ENCODE results near the gene EVC. TPM values are rescaled to one million over a fixed set of nuclear protein-coding genes. Genes with fewer than 3 reads are reported as not detected.

Gene EVC
- total RNA-seq, 1 donor from 2014 or later, result 6.7 TPM

DNA sequence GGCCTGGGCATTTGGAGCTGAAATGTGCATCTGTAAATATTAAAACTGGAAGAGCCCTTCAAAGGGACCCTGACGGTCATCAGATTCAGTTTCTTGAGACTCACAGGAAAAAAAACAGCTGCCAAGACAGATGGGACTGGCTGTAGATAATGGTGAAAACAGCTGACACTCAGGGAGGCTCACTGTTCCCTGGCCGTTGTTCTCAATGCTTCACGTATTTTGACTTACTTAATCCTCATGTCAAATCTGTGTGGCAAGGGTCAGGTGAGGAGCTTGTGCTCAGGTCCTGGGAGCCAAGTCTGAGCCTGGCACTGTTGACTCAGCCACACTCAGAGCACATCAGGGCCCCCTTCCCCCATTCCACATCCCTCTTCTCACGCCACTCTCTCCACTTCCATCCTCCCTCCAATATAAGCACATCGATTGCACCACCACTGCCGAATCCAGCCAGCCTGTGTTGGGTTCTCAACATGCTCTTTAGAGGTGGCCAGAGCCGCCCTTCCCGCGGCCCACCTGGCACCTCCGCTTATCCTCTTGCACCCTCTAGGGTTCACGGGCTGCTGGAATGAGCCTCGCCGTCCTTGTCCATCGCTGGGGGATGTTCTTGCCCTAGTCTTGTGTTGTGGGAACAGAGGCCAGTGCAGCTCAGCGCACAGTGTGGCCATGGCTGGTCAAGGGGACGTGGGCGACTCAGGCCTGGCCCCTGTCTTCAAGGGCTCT lies 40.1 kb downstream of the EVC start:
- no peak for DNase-seq (ENCODE audit: missing footprints)
- intact Hi-C loops (cut with DNase I), result no loop called here
- ATAC-seq, result no peak

DNA sequence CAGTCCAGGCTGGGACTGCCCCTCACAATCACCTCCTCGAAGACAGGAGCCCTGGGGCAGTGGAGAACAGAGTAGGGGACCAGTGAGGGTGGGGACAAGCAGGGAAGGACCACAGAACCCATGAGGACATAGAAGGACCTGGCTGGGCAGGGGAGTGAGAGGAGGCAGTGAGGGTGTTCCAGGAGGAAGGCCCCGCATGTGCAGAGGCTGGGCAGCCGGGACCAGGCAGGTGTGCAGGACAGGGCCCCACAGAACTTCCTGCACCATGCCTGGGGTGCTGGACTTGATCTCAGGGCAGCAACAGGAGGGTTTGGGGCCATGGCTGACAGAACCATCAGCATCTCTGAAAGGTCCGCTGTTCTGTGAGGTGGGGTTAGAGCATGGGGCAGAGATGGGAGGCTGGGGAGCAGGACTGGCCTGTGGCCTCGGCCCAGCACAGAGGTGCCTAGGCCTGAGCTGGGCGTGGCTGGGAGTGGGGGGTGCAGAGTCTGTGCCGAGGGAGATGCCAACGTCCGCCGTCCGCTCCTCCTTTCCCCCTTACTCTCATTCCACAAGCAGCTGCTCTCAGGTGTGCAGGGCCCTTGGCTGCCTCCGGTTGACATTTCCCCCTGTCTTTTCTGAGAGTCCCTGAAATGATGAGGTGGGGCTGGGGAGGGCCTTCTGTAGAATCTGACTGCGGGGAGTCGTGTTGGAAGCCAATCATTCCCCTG lies 40.8 kb downstream of the EVC start:
- ATAC-seq (no peak), DNase-seq (ENCODE audit: missing footprints) (no peak)
- intact Hi-C loops (cut with DNase I), result no loop called here

DNA sequence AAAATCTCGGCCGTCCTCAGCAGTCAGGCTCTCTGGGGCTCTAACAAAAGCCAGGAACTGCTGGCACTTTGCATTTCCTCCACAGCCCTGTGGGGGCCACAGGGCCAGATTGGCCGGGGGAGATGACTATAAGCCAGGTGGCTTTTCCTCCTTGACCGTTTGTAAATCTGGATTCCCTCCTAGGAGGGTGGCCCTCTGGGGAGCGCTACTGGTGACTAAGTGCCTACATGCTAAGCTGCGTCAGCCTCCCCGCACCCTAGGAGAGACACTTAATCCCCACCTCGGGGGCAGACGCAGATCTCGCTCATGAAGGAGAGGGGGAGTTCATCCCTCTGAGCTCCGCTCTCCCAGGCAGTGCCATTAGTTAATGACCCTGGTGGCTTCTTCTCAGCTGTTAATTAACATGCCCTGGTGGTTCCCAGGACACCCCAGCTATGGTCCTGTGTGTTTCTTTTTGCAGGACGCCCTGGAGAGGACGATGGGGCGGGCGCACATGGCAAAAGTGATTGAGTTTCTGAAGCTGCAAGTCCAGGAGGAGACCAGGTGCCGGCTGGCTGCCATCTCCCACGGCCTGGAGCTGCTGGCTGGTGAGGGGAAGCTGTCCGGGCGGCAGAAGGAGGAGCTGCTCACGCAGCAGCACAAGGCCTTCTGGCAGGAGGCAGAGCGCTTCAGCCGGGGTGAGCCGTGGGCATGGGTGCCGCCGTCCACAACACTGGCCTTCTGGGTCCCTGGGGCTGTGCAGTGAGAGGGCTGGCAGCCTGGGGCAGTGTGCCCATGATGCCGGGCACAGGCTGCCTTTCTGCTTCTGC lies 41.6 kb downstream of the EVC start:
- ATAC-seq (no peak), DNase-seq (ENCODE audit: missing footprints) (no peak)
- intact Hi-C loops (cut with DNase I), result no loop called here

DNA sequence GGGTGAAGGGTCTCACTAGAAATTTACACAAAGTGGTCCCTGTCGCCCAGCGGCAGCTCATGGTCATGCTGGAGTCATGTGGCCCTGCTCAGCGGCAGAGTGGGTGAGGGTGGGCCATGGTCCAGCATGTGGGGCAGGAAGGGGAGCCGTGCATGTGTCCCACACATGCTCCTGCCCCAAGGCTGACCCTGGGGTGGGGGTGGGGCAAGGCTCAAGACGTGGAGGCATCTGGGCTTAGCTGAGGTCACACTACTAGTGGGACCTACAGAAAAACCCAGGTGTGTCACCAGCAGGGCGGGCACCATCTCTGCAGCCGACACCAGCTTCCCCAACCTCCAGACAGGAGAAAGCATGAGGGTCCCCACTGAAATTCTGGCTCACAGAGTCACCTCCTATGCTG lies 42.4 kb downstream of the EVC start:
- DNase-seq (ENCODE audit: missing footprints), result no peak
- intact Hi-C loops (cut with DNase I), result no loop called here
- ATAC-seq, result no peak

DNA sequence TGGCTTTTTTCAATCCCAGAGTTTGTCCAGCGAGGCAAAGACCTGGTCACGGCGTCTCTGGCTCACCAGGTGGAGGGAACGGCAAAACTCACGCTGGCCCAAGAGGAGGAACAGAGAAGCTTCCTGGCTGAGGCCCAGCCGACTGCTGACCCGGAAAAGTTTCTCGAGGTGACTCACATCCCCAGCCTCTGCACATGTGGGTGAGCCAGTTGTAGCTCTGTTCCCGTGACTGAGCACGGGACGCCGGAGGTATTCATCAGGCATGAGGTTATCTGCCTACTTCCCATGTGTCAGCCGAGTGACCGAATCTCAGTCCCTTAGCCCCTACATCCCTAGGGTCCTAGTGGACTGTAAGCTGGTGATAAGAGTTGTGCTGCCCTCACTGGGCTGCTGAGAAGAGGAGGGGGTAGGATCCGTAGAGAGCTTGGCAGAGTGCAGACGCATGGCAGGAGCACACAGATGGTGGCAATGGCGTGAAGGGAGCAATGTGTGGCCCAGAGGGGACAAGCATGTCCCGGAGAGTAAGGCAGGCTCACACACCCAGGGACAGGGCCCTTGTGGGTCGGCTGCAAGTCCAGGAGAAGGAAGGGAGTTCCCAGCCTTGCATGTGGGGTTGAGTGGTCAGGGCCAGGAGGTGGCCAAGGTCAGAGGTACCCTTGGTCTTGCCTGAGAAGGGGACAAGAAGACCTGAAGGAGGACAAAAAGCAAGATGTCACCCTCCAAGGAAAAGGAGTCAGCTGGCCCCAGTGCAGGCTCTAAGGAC lies 42.9 kb downstream of the EVC start:
- no peak for DNase-seq (ENCODE audit: missing footprints)
- intact Hi-C loops (cut with DNase I), result no loop called here
- no peak for ATAC-seq

DNA sequence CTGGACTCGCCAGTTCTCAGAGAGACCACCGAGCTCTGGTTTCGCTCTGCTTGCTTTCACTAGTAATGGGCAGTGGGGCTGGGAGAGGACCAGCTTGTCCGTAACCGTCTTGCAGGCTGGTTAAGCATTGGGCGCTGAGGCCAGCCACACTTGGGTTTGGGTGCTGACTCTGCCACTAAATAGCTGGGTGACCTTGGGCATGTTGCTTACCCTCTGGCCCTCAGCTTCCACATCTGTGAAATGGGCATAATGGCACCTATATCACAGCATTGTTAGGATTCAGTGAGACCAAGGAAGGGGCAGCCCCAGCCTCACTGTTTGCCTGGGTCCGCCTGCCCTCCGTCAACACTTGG lies 43.5 kb downstream of the EVC start:
- no peak for DNase-seq (ENCODE audit: missing footprints)
- intact Hi-C loops (cut with DNase I), result no loop called here

DNA sequence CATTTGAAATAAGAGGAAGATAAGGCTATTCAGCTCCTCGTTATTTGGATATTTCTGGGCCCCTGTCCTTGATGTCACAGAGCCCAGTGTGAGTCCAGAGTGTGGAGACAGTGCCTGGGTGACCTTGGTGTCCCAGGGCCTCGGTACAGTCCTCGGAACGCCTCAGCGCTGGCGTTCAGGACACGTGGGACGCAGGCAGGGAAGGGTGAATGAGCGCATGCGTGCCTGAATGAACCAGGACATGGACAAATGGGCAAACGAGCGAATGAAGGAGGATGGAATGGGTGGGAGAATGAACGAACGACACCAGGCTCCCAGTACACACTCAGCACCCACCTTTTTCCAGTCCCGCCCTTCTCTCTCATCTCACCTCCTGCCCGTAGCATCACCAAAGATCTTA lies 44.2 kb downstream of the EVC start:
- ATAC-seq, result no peak
- DNase-seq (ENCODE audit: missing footprints), result no peak
- intact Hi-C loops (cut with DNase I), result no loop called here

More for the DNA sequence above, 43.5 kb downstream of the EVC start:
- ATAC-seq, result no peak

DNA sequence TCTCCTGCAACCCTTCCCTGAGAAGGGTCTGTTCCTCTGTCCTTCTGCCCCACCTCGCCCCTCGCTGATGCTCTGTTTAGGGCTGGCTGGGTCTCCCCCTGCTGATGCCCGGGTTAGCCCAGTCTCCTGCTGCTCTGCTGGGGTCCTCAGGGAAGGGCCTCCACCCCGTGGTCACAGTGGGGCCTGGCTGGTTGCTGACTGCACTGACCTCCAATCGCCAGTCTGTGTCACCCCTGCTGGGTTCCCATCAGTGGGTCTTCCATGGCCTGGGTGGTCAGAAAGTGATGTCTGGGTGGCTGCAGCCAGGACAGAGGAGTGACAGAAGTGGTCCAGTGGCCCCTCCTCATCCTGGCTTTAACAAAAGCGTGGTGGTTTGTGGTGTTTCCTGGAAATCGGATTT lies 44.7 kb downstream of the EVC start:
- ATAC-seq (no peak), DNase-seq (ENCODE audit: missing footprints) (no peak)
- intact Hi-C loops (cut with DNase I), result no loop called here

DNA sequence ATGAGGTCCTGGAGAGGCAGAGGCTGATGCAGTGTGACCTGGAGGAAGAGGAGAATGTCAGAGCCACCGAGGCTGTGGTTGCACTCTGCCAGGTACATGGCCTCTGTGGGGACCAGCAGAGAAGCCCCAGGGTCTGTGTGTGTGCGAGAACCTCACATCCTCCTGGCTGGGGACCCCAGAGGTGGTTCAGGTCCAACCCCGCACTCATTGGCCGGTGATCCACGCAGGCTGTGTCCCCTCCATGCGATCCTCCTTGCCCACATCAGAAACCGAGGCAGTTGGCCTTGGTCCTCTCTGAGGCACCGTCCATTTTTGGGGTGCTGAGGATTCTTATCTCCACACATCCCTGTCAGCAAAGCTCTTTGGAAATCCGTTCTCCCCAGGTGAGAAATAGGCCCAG lies 45.3 kb downstream of the EVC start:
- no peak for ATAC-seq
- intact Hi-C loops (cut with DNase I), result no loop called here
- no peak for DNase-seq (ENCODE audit: missing footprints)

DNA sequence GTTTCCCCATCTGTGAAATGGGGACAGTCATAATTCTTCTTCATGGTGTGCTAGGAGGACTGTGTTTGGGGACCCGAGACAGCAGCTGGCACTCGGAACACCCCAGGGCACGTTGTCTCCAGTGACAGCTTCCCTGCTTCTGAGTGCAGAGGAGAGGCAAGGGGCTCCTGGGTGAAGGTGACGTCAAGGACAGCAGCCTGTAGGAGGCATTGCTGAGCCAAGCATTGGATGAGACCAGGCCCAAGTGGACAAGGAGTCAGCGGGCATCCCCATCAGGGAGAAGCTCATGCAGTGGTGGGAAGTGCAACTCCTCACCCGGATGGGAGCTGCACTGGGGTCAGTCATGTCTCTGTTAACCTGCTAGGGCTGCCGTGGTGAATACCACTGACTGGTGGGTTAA lies 46.1 kb downstream of the EVC start:
- DNase-seq (ENCODE audit: missing footprints) (no peak), ATAC-seq (no peak)
- intact Hi-C loops (cut with DNase I), result no loop called here

DNA sequence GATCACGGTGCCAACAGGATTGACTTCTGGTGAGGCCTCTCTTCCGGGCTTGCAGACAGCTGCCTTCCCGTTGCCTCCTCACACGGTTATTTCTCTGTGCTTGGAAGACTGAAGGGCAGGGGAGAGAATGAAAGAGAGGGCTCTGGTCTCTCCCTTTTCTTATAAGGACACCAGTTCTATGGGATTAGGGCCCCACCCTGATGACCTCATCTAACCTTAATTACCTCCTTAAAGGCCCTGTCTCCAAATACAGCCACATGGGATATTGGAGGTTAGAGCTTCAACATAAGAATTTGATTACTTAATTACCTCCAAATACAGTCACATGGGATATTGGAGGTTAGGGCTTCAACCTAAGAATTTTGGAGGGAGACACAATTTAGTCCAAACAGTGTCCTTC lies 46.5 kb downstream of the EVC start:
- no peak for ATAC-seq
- no peak for DNase-seq (ENCODE audit: missing footprints)
- intact Hi-C loops (cut with DNase I), result no loop called here

DNA sequence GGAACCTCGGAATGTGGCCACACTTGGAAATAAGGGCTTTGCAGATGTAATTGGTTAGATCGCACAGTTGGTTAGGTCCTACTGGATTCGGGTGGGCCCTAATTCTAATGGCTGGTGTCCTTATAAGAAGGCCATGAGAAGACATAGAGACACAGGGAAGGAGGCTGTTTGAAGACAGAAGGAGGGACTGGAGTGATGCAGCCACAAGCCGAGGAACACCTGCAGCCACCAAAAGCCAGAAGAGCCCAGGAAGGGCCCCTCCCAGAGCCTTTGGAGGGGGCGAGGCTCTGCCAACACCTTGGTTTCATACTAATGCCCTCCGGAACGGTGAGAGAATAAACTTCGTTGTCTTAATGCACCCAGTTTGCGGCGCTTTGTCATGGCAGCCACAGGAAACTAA lies 47.0 kb downstream of the EVC start:
- DNase-seq (ENCODE audit: missing footprints) (no peak), ATAC-seq (no peak)
- intact Hi-C loops (cut with DNase I), result no loop called here

DNA sequence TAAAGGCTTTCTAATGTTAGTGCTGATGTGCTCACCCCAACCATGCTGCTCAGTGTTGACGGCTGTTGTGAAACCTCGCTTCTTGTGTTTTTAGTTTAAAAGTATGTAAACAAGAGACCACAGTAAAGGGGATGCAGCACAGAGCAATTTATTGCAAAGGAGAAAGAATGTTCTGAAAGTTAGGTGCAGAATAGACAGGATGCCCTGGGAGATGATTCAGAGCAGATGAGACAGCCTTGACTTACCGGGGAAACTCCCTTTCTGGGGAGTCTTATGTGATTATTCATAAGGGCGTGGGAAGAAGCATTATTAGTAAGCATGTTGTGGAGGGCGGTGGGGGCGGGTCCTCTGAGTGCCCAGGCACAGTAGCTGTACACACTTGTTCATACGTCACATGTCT lies 47.7 kb downstream of the EVC start:
- no peak for ATAC-seq
- intact Hi-C loops (cut with DNase I), result no loop called here
- DNase-seq (ENCODE audit: missing footprints), result no peak

DNA sequence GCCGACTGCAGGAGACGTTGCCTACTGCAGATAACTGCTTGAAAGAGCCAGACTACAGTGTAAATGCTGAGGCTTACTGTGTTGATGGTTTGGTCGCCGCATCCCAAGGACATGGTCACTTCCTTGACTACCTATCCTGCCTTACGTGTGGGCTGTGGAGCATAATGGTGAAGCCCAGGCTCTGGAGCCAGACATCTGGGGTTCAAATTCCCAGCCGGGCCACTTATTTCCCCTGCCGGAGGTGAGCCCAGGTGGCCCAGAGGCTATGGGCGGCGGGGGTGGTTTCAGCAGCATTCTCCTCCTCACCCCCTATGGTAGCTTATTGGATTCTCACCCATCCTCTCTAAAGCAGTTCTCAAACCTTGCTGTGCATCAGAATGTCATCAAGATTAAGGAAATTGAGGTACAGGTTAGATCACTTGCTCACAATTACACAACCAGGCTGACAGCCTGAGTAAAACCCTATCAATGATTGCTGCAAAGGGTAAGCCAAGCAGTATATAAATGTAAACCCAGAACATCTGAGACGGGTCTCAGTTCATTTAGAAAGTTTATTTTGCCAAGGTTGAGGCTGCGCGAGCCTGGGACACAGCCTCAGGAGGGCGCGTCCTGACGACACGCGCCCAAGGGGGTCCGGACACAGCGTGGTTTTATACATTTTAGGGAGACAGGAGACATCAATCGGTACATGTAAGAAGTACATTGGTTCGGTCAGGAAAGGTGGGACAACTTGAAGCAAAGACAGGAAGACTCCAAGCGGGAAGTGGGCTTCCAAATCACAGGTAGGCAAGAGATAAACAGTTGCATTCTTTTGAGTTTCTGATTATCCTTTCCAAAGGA lies 48.5 kb downstream of the EVC start:
- DNase-seq (ENCODE audit: missing footprints), result no peak
- ATAC-seq, result no peak
- intact Hi-C loops (cut with DNase I), result no loop called here

DNA sequence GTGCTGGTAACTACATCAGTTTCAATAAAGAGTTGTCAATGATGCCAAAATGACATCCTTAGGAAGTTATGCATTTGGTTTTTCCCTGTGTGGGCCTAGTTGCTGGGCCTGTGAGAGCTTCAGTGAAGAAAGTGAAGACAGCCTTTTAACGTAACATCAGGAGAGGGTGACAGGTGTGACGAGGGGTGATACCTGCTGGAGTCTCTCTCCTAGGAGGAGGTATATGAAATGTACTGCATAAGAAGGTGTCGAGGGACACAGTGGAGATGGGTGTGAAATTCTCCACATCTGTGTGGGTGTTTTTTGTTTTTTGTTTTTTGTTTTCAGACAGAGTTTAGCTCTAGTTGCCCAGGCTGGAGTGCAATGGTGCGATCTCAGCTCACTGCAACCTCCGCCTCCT lies 49.2 kb downstream of the EVC start:
- ATAC-seq, result no peak
- intact Hi-C loops (cut with DNase I), result no loop called here
- DNase-seq (ENCODE audit: missing footprints), result no peak

DNA sequence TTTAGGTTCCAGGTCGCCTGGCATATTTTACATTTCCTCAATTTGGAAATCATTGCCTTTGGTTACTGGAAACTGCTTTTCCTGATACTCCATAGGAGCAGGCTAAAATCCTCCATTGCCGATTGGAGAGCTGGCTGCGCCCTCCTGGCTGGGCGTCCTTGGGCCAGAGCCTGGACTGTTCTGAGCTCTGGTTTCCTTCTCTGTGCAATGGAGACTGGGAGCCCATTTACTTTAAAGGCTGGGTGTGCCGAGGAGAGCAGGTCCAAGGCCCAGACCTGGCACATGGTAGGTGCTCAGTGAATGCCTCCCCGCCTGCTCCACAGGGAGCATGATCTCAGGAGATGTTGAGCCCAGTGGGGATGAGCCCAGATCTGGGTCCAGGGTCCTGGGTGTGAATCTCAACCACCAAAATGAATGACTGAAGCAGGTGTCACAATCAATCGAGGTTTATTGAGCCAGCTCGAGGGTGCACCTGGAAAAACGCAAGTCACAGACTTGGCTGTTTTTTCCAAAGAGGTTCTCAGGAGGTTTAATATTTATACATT lies 50.0 kb downstream of the EVC start:
- intact Hi-C loops (cut with DNase I), result no loop called here
- DNase-seq (ENCODE audit: missing footprints) (no peak), ATAC-seq (no peak)

DNA sequence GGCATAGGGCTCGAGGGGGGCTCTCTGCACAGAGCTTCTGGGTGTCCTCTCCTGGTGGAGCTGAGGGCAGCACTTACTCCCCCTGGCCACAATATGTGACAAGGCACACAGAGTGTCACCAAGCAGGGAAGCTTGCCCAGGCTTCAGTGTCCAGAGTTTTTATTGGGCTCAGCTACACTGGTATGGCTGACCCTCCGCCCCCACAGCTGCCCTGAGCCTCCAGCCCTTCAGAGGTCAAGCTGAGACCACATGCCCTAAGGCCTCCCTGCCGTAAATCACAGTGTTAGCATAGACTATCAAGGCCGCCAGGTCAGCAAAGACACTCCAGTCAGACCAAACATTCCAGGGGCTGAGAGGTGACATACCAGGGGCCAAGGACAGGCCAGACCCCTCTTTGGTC lies 59.0 kb downstream of the EVC start:
- intact Hi-C loops (cut with DNase I), result no loop called here

DNA sequence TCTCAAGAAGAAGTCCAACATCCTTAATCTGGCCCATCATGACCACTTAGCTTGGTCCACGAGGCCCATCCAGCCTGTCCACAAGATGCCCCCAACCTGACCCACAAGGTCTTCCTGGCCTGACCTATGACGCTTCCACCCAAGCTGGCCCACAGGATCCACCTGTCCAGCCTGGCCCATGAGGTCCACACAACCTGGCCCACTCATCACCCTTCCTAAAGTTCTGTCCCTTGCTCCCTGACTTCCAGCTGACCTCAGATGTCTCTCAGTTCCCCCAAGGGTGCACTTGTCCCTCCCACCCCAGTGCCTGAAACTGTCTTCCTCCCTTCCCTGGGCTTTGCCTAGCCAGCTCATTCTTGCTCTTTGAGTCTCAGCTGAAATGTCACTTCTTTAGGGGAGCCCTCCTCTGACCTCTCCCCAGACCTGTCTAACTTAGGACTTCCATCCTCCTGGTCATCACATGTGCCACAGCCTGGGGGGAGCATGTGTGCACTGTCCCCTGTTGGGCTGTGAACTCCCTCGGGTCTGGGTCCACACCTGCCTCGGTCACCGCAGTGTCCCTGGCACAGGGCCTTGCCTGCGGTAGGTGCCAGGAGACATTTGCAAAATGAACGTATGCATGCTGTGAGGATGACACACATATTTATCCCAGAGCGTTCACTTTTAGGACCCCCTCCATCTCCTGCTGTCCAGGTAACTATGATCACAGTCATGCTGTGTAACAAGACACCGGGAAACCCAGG lies 61.7 kb downstream of the EVC start:
- DNase-seq (ENCODE audit: missing footprints) (no peak), ATAC-seq (no peak)
- intact Hi-C loops (cut with DNase I), result no loop called here

More for the DNA sequence above, 59.0 kb downstream of the EVC start:
- ATAC-seq (no peak), DNase-seq (ENCODE audit: missing footprints) (no peak)

Measured in Right ventricle myocardium inferior (tissue), 1 donor.